ENCODE data around the gene TFAP2B. TPM values are rescaled to one million over a fixed set of nuclear protein-coding genes. Genes with fewer than 3 reads are reported as not detected.

Gene TFAP2B
- total RNA-seq, 4 donors from 2014 or later = not detected

DNA sequence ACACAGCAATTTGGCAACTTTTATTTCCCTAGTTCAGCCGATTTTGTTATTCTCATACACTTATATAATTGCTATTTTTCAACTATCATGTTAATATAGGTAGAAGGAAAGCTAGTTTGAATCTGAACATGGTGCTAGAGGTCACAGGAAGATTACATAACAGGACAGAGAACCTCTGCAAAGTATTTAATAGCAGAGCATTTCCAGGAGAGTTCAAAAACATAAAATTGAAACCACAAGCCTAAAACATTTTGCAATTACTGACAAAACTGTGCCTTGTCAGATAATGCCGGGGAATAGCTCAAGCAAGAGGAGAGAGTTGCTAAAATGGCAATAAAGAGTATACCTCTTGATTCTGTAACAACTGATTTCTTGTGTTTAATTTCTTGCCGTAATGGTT, 70.8 kb downstream of the TFAP2B start:
- in situ Hi-C loops (cut with MboI; ENCODE audit: low pct_ligation_motif_present in 1 of 4, low pct_unique_long_range_greater_than_20kb in 1 of 4, low sequenced_read_pairs in 3 of 4) (no loop called here), intact Hi-C loops (cut with DNase I; ENCODE audit: low total_unique reads) (no loop called here)
- Histone ChIP-seq H3K4me1 (no peaks in the 10 kb centered on the region), H3K9me3 (no peaks in the 10 kb centered on the region), H3K4me3 (no peak overlapping the region), H3K27me3 (no peaks in the 10 kb centered on the region), H3K27ac (no peak overlapping the region), H3K36me3 (no peaks in the 10 kb centered on the region)
- 54 to 62% methylated on average over 3 of the region's 3 CpGs for WGBS, 2 donors (ENCODE audit: low coverage in 1 of 2)
- no peak for DNase-seq
- TF ChIP-seq POLR2A (IDR thresholded peaks at IDR 0.05) (no peak), CTCF (IDR thresholded peaks at IDR 0.05) (no peak), EP300 (IDR thresholded peaks at IDR 0.05; ENCODE audit: low read depth) (no peak), POLR2AphosphoS5 (IDR thresholded peaks at IDR 0.05) (no peak)

- in situ Hi-C loops (cut with MboI; ENCODE audit: low pct_ligation_motif_present in 1 of 4, low pct_unique_long_range_greater_than_20kb in 1 of 4, low sequenced_read_pairs in 3 of 4) (no loop called here), intact Hi-C loops (cut with DNase I; ENCODE audit: low total_unique reads) (no loop called here)
- WGBS, 2 donors (ENCODE audit: low coverage in 1 of 2) = 45 to 68% methylated on average over 2 of the region's 2 CpGs
- Histone ChIP-seq H3K27me3 (no peaks in the 10 kb centered on the region), H3K36me3 (no peaks in the 10 kb centered on the region), H3K4me1 (no peaks in the 10 kb centered on the region), H3K4me3 (no peak overlapping the region), H3K9me3 (no peaks in the 10 kb centered on the region), H3K27ac (no peak overlapping the region)
- DNase-seq = no peak
- no peak for TF ChIP-seq CTCF (IDR thresholded peaks at IDR 0.05)
- no peak for TF ChIP-seq POLR2AphosphoS5 (IDR thresholded peaks at IDR 0.05)
- no peak for TF ChIP-seq POLR2A (IDR thresholded peaks at IDR 0.05)
- no peak for TF ChIP-seq EP300 (IDR thresholded peaks at IDR 0.05; ENCODE audit: low read depth)
These were observed 71.3 kb downstream of the TFAP2B start for GRCh38 chr6:50889935-50890334.

DNA sequence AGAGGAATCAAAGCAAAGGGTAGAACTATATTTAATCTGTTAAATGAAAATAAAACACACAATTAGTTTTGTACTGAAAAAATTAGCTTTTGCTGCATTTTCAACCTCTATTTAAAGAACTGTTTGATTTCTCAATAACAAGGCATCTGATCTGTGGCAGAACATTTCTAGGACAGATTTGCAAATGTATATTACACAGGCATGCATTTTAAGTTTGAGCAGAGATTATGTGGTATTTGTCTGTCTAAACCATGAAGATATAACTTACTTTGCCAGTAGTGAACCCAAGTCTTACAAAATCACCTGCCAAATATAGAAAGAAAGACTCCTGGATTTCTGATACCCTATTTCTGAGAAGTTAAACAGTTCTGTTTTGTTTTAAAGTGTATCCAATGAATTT, 71.9 kb downstream of the TFAP2B start:
- TF ChIP-seq POLR2AphosphoS5 (IDR thresholded peaks at IDR 0.05) (no peak), POLR2A (IDR thresholded peaks at IDR 0.05) (no peak), EP300 (IDR thresholded peaks at IDR 0.05; ENCODE audit: low read depth) (no peak), CTCF (IDR thresholded peaks at IDR 0.05) (no peak)
- in situ Hi-C loops (cut with MboI; ENCODE audit: low pct_ligation_motif_present in 1 of 4, low pct_unique_long_range_greater_than_20kb in 1 of 4, low sequenced_read_pairs in 3 of 4) (no loop called here), intact Hi-C loops (cut with DNase I; ENCODE audit: low total_unique reads) (no loop called here)
- Histone ChIP-seq H3K27ac (no peak overlapping the region), H3K36me3 (no peaks in the 10 kb centered on the region), H3K9me3 (no peaks in the 10 kb centered on the region), H3K27me3 (no peaks in the 10 kb centered on the region), H3K4me3 (no peak overlapping the region), H3K4me1 (no peaks in the 10 kb centered on the region)
- DNase-seq = no peak

- no peaks in the 10 kb centered on the region for H3K36me3 ChIP-seq
- no peak for DNase-seq
- no peak overlapping the region for H3K27ac ChIP-seq
- no peak for TF ChIP-seq EP300 (IDR thresholded peaks at IDR 0.05; ENCODE audit: low read depth)
- TF ChIP-seq POLR2A (IDR thresholded peaks at IDR 0.05) = no peak
- no peak for TF ChIP-seq CTCF (IDR thresholded peaks at IDR 0.05)
- TF ChIP-seq POLR2AphosphoS5 (IDR thresholded peaks at IDR 0.05) = no peak
- no peaks in the 10 kb centered on the region for H3K4me1 ChIP-seq
- in situ Hi-C loops (cut with MboI; ENCODE audit: low pct_ligation_motif_present in 1 of 4, low pct_unique_long_range_greater_than_20kb in 1 of 4, low sequenced_read_pairs in 3 of 4) (no loop called here), intact Hi-C loops (cut with DNase I; ENCODE audit: low total_unique reads) (no loop called here)
- H3K27me3 ChIP-seq = no peaks in the 10 kb centered on the region
- no peak overlapping the region for H3K4me3 ChIP-seq
- H3K9me3 ChIP-seq = no peaks in the 10 kb centered on the region
These were observed 72.6 kb downstream of the TFAP2B start for GRCh38 chr6:50891290-50891689.

Other genes with a start within 250 kb of the TFAP2B start
- not detected for gene TFAP2D, start 105.3 kb upstream of the TFAP2B start, total RNA-seq